Endothelial cell of umbilical vein (primary cell): Measurements from ENCODE around the gene FLVCR2. TPM values are rescaled to one million over a fixed set of nuclear protein-coding genes. Genes with fewer than 3 reads are reported as not detected.

Source experiments
- BruUV-seq: library from RNA; stranded (reverse); fragments of 400-500 nt; replicated peaks from 2 replicates; lab custom pipeline; 2021; lab: Mats Ljungman, UMichigan
- CTCF ChIA-PET: fragments of 300-600, 350-600 bp; sonication (Branson Sonifier 250); formaldehyde crosslinking; loops from one replicate; lab custom pipeline; 2021; ENCODE audit warnings: antibody characterized with exemption, inconsistent platforms; lab: Charles Lee
- POLR2A ChIA-PET: fragments of 300-600, 350-600 bp; sonication (Branson Sonifier 250); formaldehyde crosslinking; loops from one replicate; lab custom pipeline; 2021; ENCODE audit warnings: antibody characterized with exemption, inconsistent platforms; lab: Charles Lee
- DNase-seq: peaks from one replicate; pipeline ENCODE4 v3.0.0-alpha.2; 2011; ENCODE audit warnings: low read depth, low spot score
- FAIRE-seq: peaks from 2 replicates; lab custom pipeline; 2011; peaks lifted over from hg19 to GRCh38; lab: Jason Lieb, UNC
- H2AFZ ChIP-seq: 2 replicates; pipeline ENCODE4 v1.6.0; 2012; ENCODE audit warnings: low read depth, low read length, control low read depth, inconsistent platforms
- H3K27ac ChIP-seq: 2 replicates; pipeline ENCODE4 v1.5.1; 2011; ENCODE audit warnings: low read depth, mild to moderate bottlenecking, control low read depth, low read length, moderate library complexity; ENCODE audit not compliant: insufficient read depth
- H3K27me3 ChIP-seq, 2 experiments: 2 replicates each; pipeline versions ENCODE4 v1.6.0 to v1.6.1; 2011; ENCODE audit warnings: low read length in 2 of 2, mixed read lengths in 1 of 2; ENCODE audit not compliant: control insufficient read depth in 2 of 2, insufficient read depth in 2 of 2
- H3K36me3 ChIP-seq, 2 experiments: 2 replicates in 1 of 2; 3 replicates in 1 of 2; pipeline ENCODE4 v1.5.1; 2011; ENCODE audit warnings: low read length in 2 of 2, mild to moderate bottlenecking in 1 of 2, moderate library complexity in 1 of 2; ENCODE audit not compliant: control insufficient read depth in 2 of 2, insufficient read depth in 2 of 2; ENCODE audit errors: extremely low read depth in 1 of 2
- H3K4me1 ChIP-seq: 3 replicates; pipeline ENCODE4 v1.5.1; 2011; ENCODE audit warnings: mild to moderate bottlenecking, low read length; ENCODE audit not compliant: control insufficient read depth, insufficient read depth; ENCODE audit errors: extremely low read depth
- H3K4me2 ChIP-seq: 2 replicates; pipeline ENCODE4 v1.6.1; 2011; ENCODE audit warnings: low read length, control low read depth, mixed read lengths; ENCODE audit not compliant: insufficient read depth
- H3K4me3 ChIP-seq, 3 experiments: fragments of 200-600 bp in 1 of 3; sonication (generic), shearing (Covaris generic) in 1 of 3; replicated peaks in 1 of 3; 2 replicates each; pipeline ENCODE4 v1.5.1; 2011 to 2016; ENCODE audit warnings: control low read depth in 3 of 3, low read length in 3 of 3, mild to moderate bottlenecking in 2 of 3, inconsistent platforms in 1 of 3, low read depth in 1 of 3, moderate library complexity in 1 of 3; ENCODE audit not compliant: insufficient read depth in 1 of 3
- H3K79me2 ChIP-seq: 2 replicates; pipeline ENCODE4 v1.6.0; 2012; ENCODE audit warnings: low read length, inconsistent platforms; ENCODE audit not compliant: control insufficient read depth, insufficient read depth
- H3K9ac ChIP-seq: replicated peaks from 2 replicates; pipeline ENCODE3; 2011; ENCODE audit warnings: low read length, control low read depth; ENCODE audit not compliant: insufficient read depth; ENCODE audit errors: extremely low read depth
- H3K9me1 ChIP-seq: replicated peaks from 3 replicates; pipeline ENCODE4 v1.6.0; 2011; ENCODE audit warnings: mild to moderate bottlenecking, low read length; ENCODE audit not compliant: control insufficient read depth, insufficient read depth; ENCODE audit errors: extremely low read depth
- H3K9me3 ChIP-seq: replicated peaks from 2 replicates; pipeline ENCODE4 v1.5.1; 2012; ENCODE audit warnings: low read length, inconsistent platforms; ENCODE audit not compliant: control insufficient read depth, insufficient read depth
- H4K20me1 ChIP-seq: replicated peaks from 2 replicates; pipeline ENCODE3; 2011; ENCODE audit warnings: mild to moderate bottlenecking, low read length; ENCODE audit not compliant: control insufficient read depth, insufficient read depth; ENCODE audit errors: extremely low read depth
- CTCF ChIP-seq, 2 donors: IDR thresholded peaks; 1 replicate in 1 of 2; 2 replicates in 1 of 2; pipeline ENCODE4 v1.5.1; 2011; ENCODE audit warnings: low read length in 2 of 2, mild to moderate bottlenecking in 2 of 2, moderate library complexity in 2 of 2, control low read depth in 1 of 2, inconsistent platforms in 1 of 2, low read depth in 1 of 2; ENCODE audit not compliant: insufficient read depth in 1 of 2; ENCODE audit errors: extremely low read depth in 1 of 2
- EZH2 ChIP-seq: IDR thresholded peaks from 2 replicates; pipeline ENCODE4 v1.6.1; 2012; ENCODE audit warnings: borderline replicate concordance, low read depth, mild to moderate bottlenecking, moderate library complexity, low read length, inconsistent platforms; ENCODE audit not compliant: severe bottlenecking
- FOS ChIP-seq: IDR thresholded peaks from 2 replicates; pipeline ENCODE4 v1.6.1; 2011; ENCODE audit warnings: mild to moderate bottlenecking, low read length, moderate library complexity, borderline replicate concordance; ENCODE audit not compliant: insufficient read depth
- GATA2 ChIP-seq: IDR thresholded peaks from 2 replicates; pipeline ENCODE4 v1.7.0; 2011; ENCODE audit warnings: low read depth, mild to moderate bottlenecking, moderate library complexity, mixed read lengths, low read length; ENCODE audit not compliant: insufficient read length, insufficient read depth
- JUN ChIP-seq: IDR thresholded peaks from 2 replicates; pipeline ENCODE4 v1.6.1; 2011; ENCODE audit warnings: borderline replicate concordance, low read depth; ENCODE audit not compliant: insufficient read length, insufficient read depth
- MAX ChIP-seq: IDR thresholded peaks from 2 replicates; pipeline ENCODE4 v1.6.1; 2011; ENCODE audit not compliant: insufficient read depth, insufficient read length
- MYC ChIP-seq: IDR thresholded peaks from one replicate; pipeline ENCODE4 v1.6.1; 2011; ENCODE audit warnings: mild to moderate bottlenecking, low read depth, low read length
- POLR2A ChIP-seq: IDR thresholded peaks from 2 replicates; pipeline ENCODE4 v1.6.1; 2012; ENCODE audit warnings: low read depth, mild to moderate bottlenecking, control low read depth, low read length
- POLR2AphosphoS5 ChIP-seq: IDR thresholded peaks from 2 replicates; pipeline ENCODE4 v1.6.1; 2012; ENCODE audit warnings: low read depth, mild to moderate bottlenecking, control low read depth, low read length, moderate library complexity; ENCODE audit not compliant: insufficient read depth
- dilution Hi-C: fragments of 300-500 bp; cut with MboI; formaldehyde crosslinking; loops from one replicate; pipeline ENCODE4 v1.15.0; 2019; ENCODE audit warnings: low sequenced_read_pairs; ENCODE audit not compliant: extremely low pct_ligation_motif_present
- intact Hi-C: fragments of 100-400 bp; cut with micrococcal nuclease; formaldehyde crosslinking; loops from one replicate; pipeline ENCODE4 v1.10.0; 2022
- polyA plus RNA-seq, 4 experiments: library from polyadenylated mRNA; depleted of rRNA in 3 of 4; stranded (reverse) in 3 of 4; unstranded in 1 of 4; fragments of >200 nt; gene quantifications; 2 replicates each; pipeline versions ENCODE4 v1.2.1 to v1.2.3, GENCODE V29; 2011 to 2012; ENCODE audit warnings: missing spikeins in 1 of 4
- total RNA-seq: library from RNA; stranded (reverse); gene quantifications from 2 replicates; pipeline ENCODE4 v1.2.3, GENCODE V29; 2021

The FLVCR2 gene
- total and polyA plus RNA-seq, 2 donors (not counting 3 experiments of a cell fraction or from before 2014, with no cell fraction given): 1.4 to 4.9 TPM

GRCh38 chr14:75565056-75565455, 13.4 kb upstream of the FLVCR2 start:
- peaks cover 0 to 4% of the 10 kb centered on the region in 2 experiments for H3K27me3 ChIP-seq
- no peak overlapping the region for H3K4me2 ChIP-seq
- BruUV-seq: no TSS peak
- dilution Hi-C loops: no loop called here
- H3K9me3 ChIP-seq: no peaks in the 10 kb centered on the region
- H2AFZ ChIP-seq: no peak overlapping the region
- ChIA-PET CTCF (no interaction called here), POLR2A (no interaction called here)
- H3K9ac ChIP-seq: no peak overlapping the region
- no peaks in the 10 kb centered on the region for H4K20me1 ChIP-seq
- TF ChIP-seq POLR2A (no peak), EZH2 (no peak), MAX (no peak), JUN (no peak), MYC (no peak), GATA2 (no peak), POLR2AphosphoS5 (no peak), FOS (no peak), CTCF (IDR thresholded peaks at IDR 0.05; ENCODE audit: extremely low read depth in 1 of 2, insufficient read depth in 1 of 2, low read depth in 1 of 2, low read length in 2 of 2) (no peak)
- intact Hi-C loops: loop anchor here (10.0 kb wide), 1 partner anchor 430 kb away; no protein-coding TSS in a partner anchor
- no peak overlapping the region for H3K27ac ChIP-seq
- no peak overlapping the region for H3K4me3 ChIP-seq
- no peaks in the 10 kb centered on the region for H3K4me1 ChIP-seq
- H3K9me1 ChIP-seq: no peaks in the 10 kb centered on the region
- H3K36me3 ChIP-seq: no peaks in the 10 kb centered on the region
- FAIRE-seq: no peak
- no peaks in the 10 kb centered on the region for H3K79me2 ChIP-seq
- DNase-seq: no peak
